Measurements from ENCODE around the gene KRT34. TPM values are rescaled to one million over a fixed set of nuclear protein-coding genes. Genes with fewer than 3 reads are reported as not detected.

Gene KRT34
- total RNA-seq, 1 donor from 2014 or later: not detected

- Histone ChIP-seq H3K27me3 (ENCODE audit: low read depth) (peaks cover 23% of the 10 kb centered on the region), H3K9me3 (replicated peaks) (peaks cover 6% of the 10 kb centered on the region), H3K4me1 (peaks cover 13% of the 10 kb centered on the region), H3K27ac (replicated peaks) (no peak overlapping the region), H3K4me3 (no peak overlapping the region), H3K36me3 (no peaks in the 10 kb centered on the region)
- intact Hi-C loops (cut with micrococcal nuclease): no loop called here
- TF ChIP-seq CTCF (IDR thresholded peaks at IDR 0.05; ENCODE audit: borderline replicate concordance): no peak
- no peak for DNase-seq
These were observed 31.3 kb upstream of the KRT34 start for GRCh38 chr17:41413353-41413957.

- Histone ChIP-seq H3K27ac (replicated peaks) (no peak overlapping the region), H3K27me3 (ENCODE audit: low read depth) (peaks cover 31% of the 10 kb centered on the region), H3K9me3 (replicated peaks) (peaks cover 6% of the 10 kb centered on the region), H3K4me3 (no peak overlapping the region), H3K36me3 (no peaks in the 10 kb centered on the region), H3K4me1 (peaks cover 6% of the 10 kb centered on the region)
- DNase-seq: no peak
- intact Hi-C loops (cut with micrococcal nuclease): no loop called here
- no peak for TF ChIP-seq CTCF (IDR thresholded peaks at IDR 0.05; ENCODE audit: borderline replicate concordance)
These were observed 29.1 kb upstream of the KRT34 start for GRCh38 chr17:41411072-41411840.

GRCh38 chr17:41407226-41407625, 25.1 kb upstream of the KRT34 start:
- no peak overlapping the region for H3K4me3 ChIP-seq
- peaks cover 42% of the 10 kb centered on the region for H3K27me3 ChIP-seq (ENCODE audit: low read depth)
- H3K36me3 ChIP-seq: no peaks in the 10 kb centered on the region
- no peak overlapping the region for H3K27ac ChIP-seq (replicated peaks)
- intact Hi-C loops (cut with micrococcal nuclease): no loop called here
- no peak for TF ChIP-seq CTCF (IDR thresholded peaks at IDR 0.05; ENCODE audit: borderline replicate concordance)
- no peak for DNase-seq
- peaks cover 3% of the 10 kb centered on the region for H3K9me3 ChIP-seq (replicated peaks)
- H3K4me1 ChIP-seq: peaks cover 8% of the 10 kb centered on the region

GRCh38 chr17:41406205-41406604, 24.1 kb upstream of the KRT34 start:
- DNase-seq: no peak
- Histone ChIP-seq H3K4me3 (no peak overlapping the region), H3K4me1 (peaks cover 8% of the 10 kb centered on the region), H3K36me3 (no peaks in the 10 kb centered on the region), H3K27ac (replicated peaks) (no peak overlapping the region), H3K9me3 (replicated peaks) (no peaks in the 10 kb centered on the region), H3K27me3 (ENCODE audit: low read depth) (peaks cover 52% of the 10 kb centered on the region)
- TF ChIP-seq CTCF (IDR thresholded peaks at IDR 0.05; ENCODE audit: borderline replicate concordance): no peak
- intact Hi-C loops (cut with micrococcal nuclease): no loop called here

- intact Hi-C loops (cut with micrococcal nuclease): no loop called here
- H3K4me3 ChIP-seq: no peak overlapping the region
- H3K27me3 ChIP-seq (ENCODE audit: low read depth): peaks cover 66% of the 10 kb centered on the region
- no peak overlapping the region for H3K27ac ChIP-seq (replicated peaks)
- DNase-seq: no peak
- TF ChIP-seq CTCF (IDR thresholded peaks at IDR 0.05; ENCODE audit: borderline replicate concordance): no peak
- no peaks in the 10 kb centered on the region for H3K36me3 ChIP-seq
- no peaks in the 10 kb centered on the region for H3K9me3 ChIP-seq (replicated peaks)
- H3K4me1 ChIP-seq: peaks cover 8% of the 10 kb centered on the region
These were observed 22.0 kb upstream of the KRT34 start for GRCh38 chr17:41404024-41404671.
